Fibroblast of lung (primary cell): ENCODE results near the gene PLOD3. TPM values are rescaled to one million over a fixed set of nuclear protein-coding genes. Genes with fewer than 3 reads are reported as not detected.
A peak's percentile ranks its signal among the peaks of the same experiment; 100 is the strongest.

ENCODE experiments used
- DNase-seq, 2 donors: peaks; one replicate each; pipeline versions ENCODE4 v3.0.0 to v3.0.0-alpha.2; 2010; ENCODE audit warnings: low read depth in 2 of 2
- H2AFZ ChIP-seq: 2 replicates; pipeline ENCODE4 v1.5.1; 2012; ENCODE audit warnings: low read length, control low read depth, inconsistent platforms
- H3K27ac ChIP-seq: 2 replicates; pipeline ENCODE4 v1.5.1; 2011; ENCODE audit warnings: low read length, control low read depth; ENCODE audit not compliant: insufficient read depth
- H3K27me3 ChIP-seq: 2 replicates; pipeline ENCODE4 v1.5.1; 2011; ENCODE audit warnings: mild to moderate bottlenecking, low read length; ENCODE audit not compliant: control insufficient read depth, insufficient read depth
- H3K36me3 ChIP-seq: 2 replicates; pipeline ENCODE4 v1.5.1; 2011; ENCODE audit warnings: low read length; ENCODE audit not compliant: control insufficient read depth, insufficient read depth
- H3K4me1 ChIP-seq: 2 replicates; pipeline ENCODE4 v1.5.1; 2011; ENCODE audit warnings: low read length; ENCODE audit not compliant: control insufficient read depth, insufficient read depth; ENCODE audit errors: extremely low read depth
- H3K4me2 ChIP-seq: 2 replicates; pipeline ENCODE4 v1.5.1; 2011; ENCODE audit warnings: low read length, control low read depth; ENCODE audit not compliant: insufficient read depth; ENCODE audit errors: extremely low read depth
- H3K4me3 ChIP-seq, 4 experiments: fragments of 200-600 bp in 1 of 4; sonication (generic) in 1 of 4; replicated peaks in 1 of 4; 2 replicates each; pipeline ENCODE4 v1.5.1; 2011 to 2016; ENCODE audit warnings: low read length in 4 of 4, low read depth in 3 of 4, mild to moderate bottlenecking in 3 of 4, control low read depth in 2 of 4, inconsistent platforms in 1 of 4, mixed read lengths in 1 of 4; ENCODE audit not compliant: insufficient read depth in 1 of 4; ENCODE audit errors: control extremely low read depth in 1 of 4
- H3K79me2 ChIP-seq: 2 replicates; pipeline ENCODE4 v1.5.1; 2012; ENCODE audit warnings: mild to moderate bottlenecking, low read length, inconsistent platforms; ENCODE audit not compliant: control insufficient read depth, insufficient read depth
- H3K9ac ChIP-seq: 2 replicates; pipeline ENCODE4 v1.5.1; 2011; ENCODE audit warnings: mild to moderate bottlenecking, low read length, control low read depth; ENCODE audit not compliant: insufficient read depth
- H3K9me3 ChIP-seq: 2 replicates; pipeline ENCODE4 v1.5.1; 2012; ENCODE audit warnings: low read depth, low read length; ENCODE audit not compliant: control insufficient read depth, insufficient read depth
- H4K20me1 ChIP-seq: 2 replicates; pipeline ENCODE4 v1.5.1; 2011; ENCODE audit warnings: low read length; ENCODE audit not compliant: control insufficient read depth, insufficient read depth; ENCODE audit errors: extremely low read depth
- EZH2 ChIP-seq: IDR thresholded peaks from 2 replicates; pipeline ENCODE4 v1.5.1; 2012; ENCODE audit warnings: low read length, control low read depth, mild to moderate bottlenecking; ENCODE audit errors: missing control alignments
- polyA plus RNA-seq, 2 donors: library from polyadenylated mRNA; depleted of rRNA in 1 of 2; stranded (reverse) in 1 of 2; unstranded in 1 of 2; fragments of >200 nt; gene quantifications; 2 replicates each; pipeline ENCODE4 v1.2.1, GENCODE V29; 2011 to 2012; ENCODE audit warnings: missing spikeins in 1 of 2
- total RNA-seq: library from RNA; depleted of rRNA; stranded (reverse); fragments of >200 nt; gene quantifications from 2 replicates; pipeline ENCODE4 v1.2.1, GENCODE V29; 2014
- TF ChIP-seq, protein P1 (sequence below), 2 donors: IDR thresholded peaks in 1 of 2; conservative IDR thresholded peaks in 1 of 2; 1 replicate in 1 of 2; 2 replicates in 1 of 2; pipeline ENCODE4 v1.5.1; 2011 to 2012; ENCODE audit warnings: low read length in 2 of 2, control low read depth in 1 of 2, inconsistent platforms in 1 of 2, low read depth in 1 of 2, mild to moderate bottlenecking in 1 of 2

The PLOD3 gene
- total and polyA plus RNA-seq, 2 donors (not counting 1 experiment from before 2014, with no cell fraction given): 86.0 to 89.0 TPM

DNA sequence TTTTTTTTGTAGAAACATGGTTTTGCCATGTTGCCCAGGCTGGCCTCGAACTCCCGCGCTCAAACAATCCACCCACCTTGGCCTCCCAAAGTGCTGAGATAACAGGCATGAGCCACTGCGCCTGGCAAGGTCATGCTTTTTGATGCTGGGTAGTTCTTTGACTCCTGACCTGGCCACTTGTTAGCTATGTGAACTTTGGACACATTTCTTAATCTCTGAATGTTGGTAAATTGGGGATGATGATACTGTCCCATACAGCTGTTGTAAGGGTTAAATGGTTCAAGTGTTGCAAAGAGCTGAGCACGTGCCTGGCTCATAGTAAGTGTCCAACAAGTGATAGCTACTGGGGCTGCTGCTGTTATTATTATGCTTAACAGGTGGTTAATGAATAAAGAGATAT lies 2.9 kb upstream of the PLOD3 start:
- DNase-seq: no peak
- H4K20me1 ChIP-seq: no peaks in the 10 kb centered on the region
- H3K36me3 ChIP-seq: peaks cover 15% of the 10 kb centered on the region
- H2AFZ ChIP-seq: no peak overlapping the region
- H3K9me3 ChIP-seq: no peaks in the 10 kb centered on the region
- no peak overlapping the region for H3K4me3 ChIP-seq
- H3K4me1 ChIP-seq: peaks cover 7% of the 10 kb centered on the region
- TF ChIP-seq, protein P1, sequence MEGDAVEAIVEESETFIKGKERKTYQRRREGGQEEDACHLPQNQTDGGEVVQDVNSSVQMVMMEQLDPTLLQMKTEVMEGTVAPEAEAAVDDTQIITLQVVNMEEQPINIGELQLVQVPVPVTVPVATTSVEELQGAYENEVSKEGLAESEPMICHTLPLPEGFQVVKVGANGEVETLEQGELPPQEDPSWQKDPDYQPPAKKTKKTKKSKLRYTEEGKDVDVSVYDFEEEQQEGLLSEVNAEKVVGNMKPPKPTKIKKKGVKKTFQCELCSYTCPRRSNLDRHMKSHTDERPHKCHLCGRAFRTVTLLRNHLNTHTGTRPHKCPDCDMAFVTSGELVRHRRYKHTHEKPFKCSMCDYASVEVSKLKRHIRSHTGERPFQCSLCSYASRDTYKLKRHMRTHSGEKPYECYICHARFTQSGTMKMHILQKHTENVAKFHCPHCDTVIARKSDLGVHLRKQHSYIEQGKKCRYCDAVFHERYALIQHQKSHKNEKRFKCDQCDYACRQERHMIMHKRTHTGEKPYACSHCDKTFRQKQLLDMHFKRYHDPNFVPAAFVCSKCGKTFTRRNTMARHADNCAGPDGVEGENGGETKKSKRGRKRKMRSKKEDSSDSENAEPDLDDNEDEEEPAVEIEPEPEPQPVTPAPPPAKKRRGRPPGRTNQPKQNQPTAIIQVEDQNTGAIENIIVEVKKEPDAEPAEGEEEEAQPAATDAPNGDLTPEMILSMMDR (conservative IDR thresholded peaks at IDR 0.05 in 1 of 2, IDR thresholded peaks at IDR 0.05 in 1 of 2; ENCODE audit: low read depth in 1 of 2, low read length in 2 of 2): no peak
- TF ChIP-seq EZH2: no peak
- no peak overlapping the region for H3K9ac ChIP-seq
- H3K27ac ChIP-seq: no peak overlapping the region
- H3K4me2 ChIP-seq: no peak overlapping the region
- peaks cover 33% of the 10 kb centered on the region for H3K79me2 ChIP-seq
- H3K27me3 ChIP-seq: no peaks in the 10 kb centered on the region

GRCh38 chr7:101218236-101219125 lies 1.1 kb upstream of the PLOD3 start:
- Histone ChIP-seq H3K36me3 (peaks cover 12% of the 10 kb centered on the region), H3K9me3 (no peaks in the 10 kb centered on the region), H4K20me1 (no peaks in the 10 kb centered on the region), H3K9ac (peak overlapping the region; percentile 57), H3K4me3 (peak overlapping the region; percentile 88 to 98 (median 94)), H3K79me2 (peaks cover 33% of the 10 kb centered on the region), H2AFZ (peak overlapping the region; percentile 96), H3K27ac (peak overlapping the region; percentile 98), H3K4me2 (peak overlapping the region; percentile 79), H3K4me1 (peaks cover 10% of the 10 kb centered on the region), H3K27me3 (no peaks in the 10 kb centered on the region)
- TF ChIP-seq EZH2: no peak
- TF ChIP-seq, protein P1 (conservative IDR thresholded peaks at IDR 0.05 in 1 of 2, IDR thresholded peaks at IDR 0.05 in 1 of 2; ENCODE audit: low read depth in 1 of 2, low read length in 2 of 2): no peak
- no peak for DNase-seq

GRCh38 chr7:101216860-101217387 lies 457 bp downstream of the PLOD3 start:
- Histone ChIP-seq H4K20me1 (no peaks in the 10 kb centered on the region), H3K4me3 (peak overlapping the region; percentile 88 to 98 (median 94)), H3K4me2 (peak overlapping the region; percentile 97), H3K36me3 (peaks cover 16% of the 10 kb centered on the region), H2AFZ (peak overlapping the region; percentile 61), H3K9ac (peak overlapping the region; percentile 82), H3K27ac (peak overlapping the region; percentile 98), H3K27me3 (no peaks in the 10 kb centered on the region), H3K79me2 (peaks cover 33% of the 10 kb centered on the region), H3K9me3 (no peaks in the 10 kb centered on the region), H3K4me1 (peaks cover 10% of the 10 kb centered on the region)
- peak in 1 of 2 donors; percentile 34 for DNase-seq
- TF ChIP-seq, protein P1 (conservative IDR thresholded peaks at IDR 0.05 in 1 of 2, IDR thresholded peaks at IDR 0.05 in 1 of 2; ENCODE audit: low read depth in 1 of 2, low read length in 2 of 2): peak in 1 of 2 donors; percentile 7
- no peak for TF ChIP-seq EZH2
